ENCODE measurements around the gene RHBDF1. TPM values are rescaled to one million over a fixed set of nuclear protein-coding genes. Genes with fewer than 3 reads are reported as not detected.
A peak's percentile ranks its signal among the peaks of the same experiment; 100 is the strongest.

The RHBDF1 gene
- total and polyA plus RNA-seq, 9 of the 15 experiments (the other 6 are each of a cell fraction or from before 2014, with no cell fraction given): 1.0 to 8.2 (median 4.2) TPM

DNA sequence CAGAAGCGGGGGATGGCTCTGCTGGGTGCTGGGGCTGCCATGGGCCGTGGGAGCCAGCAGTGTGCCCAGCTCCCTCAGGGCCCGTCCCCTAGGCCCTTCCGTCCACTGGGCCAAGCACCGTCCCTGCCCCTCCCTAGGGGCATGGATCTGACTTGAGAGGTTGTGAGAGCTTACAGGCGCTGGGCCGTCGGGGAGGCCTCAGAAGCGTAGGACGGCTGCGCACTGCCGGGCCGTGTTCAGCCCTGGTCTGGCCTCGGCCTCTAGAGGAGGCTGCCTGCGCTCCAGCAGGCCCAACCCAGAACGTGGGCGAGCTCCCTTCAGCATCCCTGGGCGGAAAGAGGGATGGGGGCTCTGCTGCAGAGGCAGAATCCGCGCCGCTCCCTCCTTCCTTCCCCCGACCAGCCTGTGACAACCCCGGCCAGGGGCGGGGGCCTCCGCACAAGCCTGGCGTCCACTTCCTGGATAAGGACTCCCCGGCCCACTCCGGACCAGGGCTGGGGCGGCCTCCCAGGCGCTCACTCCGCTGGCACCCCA, 4.9 kb upstream of the RHBDF1 start (continued):
- TF ChIP-seq ZNF318 (IDR thresholded peaks at IDR 0.05; ENCODE audit: borderline replicate concordance in 1 of 2, low read depth in 1 of 2) (no peak), TCFL5 (CRISPR knock-in tag; conservative IDR thresholded peaks at IDR 0.05) (no peak), ARNT (IDR thresholded peaks at IDR 0.05) (no peak), THRA (IDR thresholded peaks at IDR 0.05) (no peak), NFE2 (IDR thresholded peaks at IDR 0.05; ENCODE audit: low read depth) (no peak), ZC3H4 (CRISPR knock-in tag; IDR thresholded peaks at IDR 0.05; ENCODE audit: borderline replicate concordance) (no peak), KLF1 (tag; IDR thresholded peaks at IDR 0.05) (no peak), YY1 (IDR thresholded peaks at IDR 0.05; ENCODE audit: borderline replicate concordance in 1 of 3, control insufficient read depth in 1 of 3, extremely low read depth in 1 of 3, insufficient read depth in 3 of 3, insufficient read length in 1 of 3, insufficient replicate concordance in 2 of 3, low read depth in 1 of 3, low read length in 2 of 3) (peak in 1 of 3 experiments; percentile 29), ZNF639 (CRISPR knock-in tag; conservative IDR thresholded peaks at IDR 0.05 in 1 of 2, IDR thresholded peaks at IDR 0.05 in 1 of 2) (0 out of 4 replicates have a peak, but pooled peaks of 1 of the 2 experiments have one; percentile 36), NCOA6 (IDR thresholded peaks at IDR 0.05) (peak; percentile 89), XRCC5 (IDR thresholded peaks at IDR 0.05; ENCODE audit: low read depth, low read length) (peak; percentile 31; the same call in 1 of the 2 replicates), RCOR1 (IDR thresholded peaks at IDR 0.05; ENCODE audit: borderline replicate concordance in 1 of 2, low read depth in 2 of 2, low read length in 2 of 2) (no peak), TBP (optimal IDR thresholded peaks at IDR 0.05; ENCODE audit: low read depth, low read length) (no peak), RBFOX2 (IDR thresholded peaks at IDR 0.05; ENCODE audit: low read depth, low read length) (peak; percentile 60), OTX1 (CRISPR knock-in tag; IDR thresholded peaks at IDR 0.05) (no peak), CXXC5 (CRISPR knock-in tag; IDR thresholded peaks at IDR 0.05) (peak; percentile 43; the same call in 1 of the 2 replicates), TRIM28 (IDR thresholded peaks at IDR 0.05) (no peak)
